Measurements from ENCODE around the gene RYR1.
A peak's percentile ranks its signal among the peaks of the same experiment; 100 is the strongest.
"Not testable (repeated sequence)": the region's sequence is repeated elsewhere in the genome, so short reads cannot be mapped to it uniquely, and the experiment has no call there.

RYR1 gene

DNA sequence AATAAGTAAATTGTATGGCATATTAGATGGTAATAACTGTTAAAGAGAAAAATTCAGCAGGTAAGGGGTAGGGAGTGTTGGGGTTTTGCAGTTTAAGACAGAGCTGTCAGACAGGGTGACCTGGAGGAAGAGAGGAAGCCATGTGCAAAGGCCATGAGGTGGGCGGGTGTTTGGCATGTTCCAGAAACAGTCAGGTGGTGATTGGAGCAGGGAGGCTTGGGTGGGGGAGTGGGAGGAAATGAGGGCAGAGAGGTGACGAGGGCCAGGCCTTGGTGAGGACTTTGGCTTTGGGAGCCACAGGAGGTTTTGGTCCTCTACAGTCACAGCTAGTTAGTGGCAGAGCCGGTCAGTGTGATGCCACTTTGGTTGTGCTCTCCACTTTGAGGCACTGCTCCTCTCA, 20.1 kb downstream of the RYR1 start:
- Mint-ChIP-seq H3K9me3 (peaks cover 8% of the 10 kb centered on the region), H3K4me3 (no peak overlapping the region), H3K27me3 (no peaks in the 10 kb centered on the region), H3K4me1 (no peaks in the 10 kb centered on the region), H3K27ac (no peak overlapping the region), H3K36me3 (no peaks in the 10 kb centered on the region)
- ATAC-seq = no peak

- ATAC-seq = no peak
- Mint-ChIP-seq H3K27me3 (peaks cover 13% of the 10 kb centered on the region), H3K36me3 (no peaks in the 10 kb centered on the region), H3K4me3 (no peak overlapping the region), H3K4me1 (no peaks in the 10 kb centered on the region), H3K9me3 (no peaks in the 10 kb centered on the region), H3K27ac (no peak overlapping the region)
Observed at GRCh38 chr19:38455031-38455430, 21.5 kb downstream of the RYR1 start.

- no peak for ATAC-seq
- H3K4me1 Mint-ChIP-seq = no peaks in the 10 kb centered on the region
- no peak overlapping the region for H3K4me3 Mint-ChIP-seq
- no peak overlapping the region for H3K27ac Mint-ChIP-seq
- H3K27me3 Mint-ChIP-seq = peaks cover 21% of the 10 kb centered on the region
- no peaks in the 10 kb centered on the region for H3K9me3 Mint-ChIP-seq
- H3K36me3 Mint-ChIP-seq = no peaks in the 10 kb centered on the region
Observed at GRCh38 chr19:38457202-38457601, 23.7 kb downstream of the RYR1 start.

- Mint-ChIP-seq H3K36me3 (no peaks in the 10 kb centered on the region), H3K9me3 (no peaks in the 10 kb centered on the region), H3K4me1 (no peaks in the 10 kb centered on the region), H3K4me3 (no peak overlapping the region), H3K27me3 (peaks cover 28% of the 10 kb centered on the region), H3K27ac (no peak overlapping the region)
- ATAC-seq = peak; percentile 21
Observed at GRCh38 chr19:38457690-38458405, 24.4 kb downstream of the RYR1 start.

DNA sequence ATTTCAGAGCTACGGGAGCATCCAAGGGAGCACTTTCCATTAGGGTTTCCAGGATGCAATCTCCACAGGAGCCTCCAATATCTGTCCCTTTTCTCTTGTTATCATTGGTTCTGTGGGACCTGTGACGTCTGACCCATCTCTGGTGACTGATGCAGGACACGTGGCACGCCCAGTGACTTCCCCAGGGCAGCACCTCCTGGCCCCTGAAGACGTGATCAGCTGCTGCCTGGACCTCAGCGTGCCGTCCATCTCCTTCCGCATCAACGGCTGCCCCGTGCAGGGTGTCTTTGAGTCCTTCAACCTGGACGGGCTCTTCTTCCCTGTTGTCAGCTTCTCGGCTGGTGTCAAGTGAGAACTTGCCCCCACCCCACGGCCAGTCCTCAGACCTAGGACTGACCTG, 25.5 kb downstream of the RYR1 start:
- Mint-ChIP-seq H3K27me3 (peaks cover 36% of the 10 kb centered on the region), H3K4me1 (no peaks in the 10 kb centered on the region), H3K36me3 (no peaks in the 10 kb centered on the region), H3K27ac (no peak overlapping the region), H3K9me3 (no peaks in the 10 kb centered on the region), H3K4me3 (no peak overlapping the region)
- ATAC-seq = no peak

DNA sequence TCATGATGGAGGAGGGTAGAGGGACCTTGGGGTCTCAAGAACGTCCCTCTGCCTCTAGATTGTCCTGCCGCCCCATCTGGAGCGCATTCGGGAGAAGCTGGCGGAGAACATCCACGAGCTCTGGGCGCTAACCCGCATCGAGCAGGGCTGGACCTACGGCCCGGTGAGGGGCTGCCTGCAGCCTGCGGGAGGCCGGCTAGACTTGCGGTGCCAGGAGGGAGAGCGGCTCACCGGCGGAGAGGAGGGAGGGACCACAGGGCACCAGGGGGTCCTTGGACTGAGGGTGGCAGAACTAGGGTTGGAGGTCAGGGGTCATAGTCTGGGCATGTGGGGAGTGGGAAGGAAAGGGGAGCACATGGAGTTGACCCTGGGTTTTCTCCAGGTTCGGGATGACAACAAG, 29.9 kb downstream of the RYR1 start:
- H3K27ac Mint-ChIP-seq = no peak overlapping the region
- no peak for ATAC-seq
- no peak overlapping the region for H3K4me3 Mint-ChIP-seq
- no peaks in the 10 kb centered on the region for H3K36me3 Mint-ChIP-seq
- H3K27me3 Mint-ChIP-seq = peaks cover 48% of the 10 kb centered on the region
- H3K9me3 Mint-ChIP-seq = no peaks in the 10 kb centered on the region
- H3K4me1 Mint-ChIP-seq = no peaks in the 10 kb centered on the region

GRCh38 chr19:38464421-38465082, 31.1 kb downstream of the RYR1 start:
- no peak overlapping the region for H3K27ac Mint-ChIP-seq
- no peaks in the 10 kb centered on the region for H3K9me3 Mint-ChIP-seq
- no peaks in the 10 kb centered on the region for H3K4me1 Mint-ChIP-seq
- peaks cover 40% of the 10 kb centered on the region for H3K27me3 Mint-ChIP-seq
- no peak for ATAC-seq
- no peak overlapping the region for H3K4me3 Mint-ChIP-seq
- no peaks in the 10 kb centered on the region for H3K36me3 Mint-ChIP-seq

DNA sequence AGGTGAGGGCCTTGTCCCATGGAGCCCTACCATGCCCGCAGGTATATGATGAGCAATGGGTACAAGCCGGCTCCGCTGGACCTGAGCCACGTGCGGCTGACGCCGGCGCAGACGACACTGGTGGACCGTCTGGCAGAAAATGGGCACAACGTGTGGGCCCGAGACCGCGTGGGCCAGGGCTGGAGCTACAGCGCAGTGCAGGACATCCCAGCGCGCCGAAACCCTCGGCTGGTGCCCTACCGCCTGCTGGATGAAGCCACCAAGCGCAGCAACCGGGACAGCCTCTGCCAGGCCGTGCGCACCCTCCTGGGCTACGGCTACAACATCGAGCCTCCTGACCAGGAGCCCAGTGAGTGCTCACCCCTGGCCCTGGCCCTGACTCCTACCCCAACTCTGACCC, 32.6 kb downstream of the RYR1 start:
- H3K9me3 Mint-ChIP-seq = no peaks in the 10 kb centered on the region

DNA sequence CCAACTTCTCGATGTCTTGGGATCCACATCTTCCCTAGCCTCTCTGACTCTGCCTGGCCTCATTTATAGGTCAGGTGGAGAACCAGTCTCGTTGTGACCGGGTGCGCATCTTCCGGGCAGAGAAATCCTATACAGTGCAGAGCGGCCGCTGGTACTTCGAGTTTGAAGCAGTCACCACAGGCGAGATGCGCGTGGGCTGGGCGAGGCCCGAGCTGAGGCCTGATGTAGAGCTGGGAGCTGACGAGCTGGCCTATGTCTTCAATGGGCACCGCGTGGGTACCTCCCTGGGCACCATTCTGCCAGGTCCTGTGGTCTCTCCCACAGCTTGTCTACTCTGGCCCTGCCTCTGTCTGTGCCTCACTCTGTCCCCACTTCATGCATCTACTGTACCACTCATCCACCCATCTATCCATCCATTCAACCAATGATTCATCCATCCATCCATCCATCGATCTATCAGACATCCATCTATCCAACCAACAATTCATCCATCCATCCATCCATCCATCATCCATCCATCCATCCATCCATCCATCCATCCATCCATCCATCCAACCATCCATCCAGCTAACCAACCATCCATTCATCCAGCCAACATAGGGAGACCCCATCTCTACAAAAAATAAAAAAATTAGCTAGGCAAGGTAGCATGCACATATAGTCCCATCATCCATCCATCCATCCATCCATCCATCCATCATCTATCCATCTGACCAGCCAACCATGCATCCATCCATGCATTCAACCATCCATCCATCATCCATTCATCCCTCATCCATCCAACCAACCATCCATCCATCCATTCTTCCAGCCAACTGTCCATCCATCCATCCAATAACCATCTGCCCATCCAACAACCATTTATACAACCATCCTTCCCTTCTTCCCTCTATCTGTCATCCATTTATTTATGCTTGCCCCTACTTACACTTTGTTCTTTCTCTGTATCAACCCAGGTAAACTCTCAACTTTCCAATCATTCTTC, 34.3 kb downstream of the RYR1 start:
- no peaks in the 10 kb centered on the region for H3K36me3 Mint-ChIP-seq
- H3K27me3 Mint-ChIP-seq = peaks cover 34% of the 10 kb centered on the region
- no peak overlapping the region for H3K27ac Mint-ChIP-seq
- H3K4me3 Mint-ChIP-seq = no peak overlapping the region
- ATAC-seq = no peak
- no peaks in the 10 kb centered on the region for H3K9me3 Mint-ChIP-seq
- no peaks in the 10 kb centered on the region for H3K4me1 Mint-ChIP-seq

More for the DNA sequence above, 32.6 kb downstream of the RYR1 start:
- Mint-ChIP-seq H3K36me3 (no peaks in the 10 kb centered on the region), H3K4me3 (no peak overlapping the region), H3K27ac (no peak overlapping the region), H3K27me3 (peaks cover 36% of the 10 kb centered on the region), H3K4me1 (no peaks in the 10 kb centered on the region)
- ATAC-seq = no peak

- no peaks in the 10 kb centered on the region for H3K9me3 Mint-ChIP-seq
- H3K27me3 Mint-ChIP-seq = peaks cover 24% of the 10 kb centered on the region
- no peak for ATAC-seq
Observed at GRCh38 chr19:38469151-38469550, 35.7 kb downstream of the RYR1 start.

DNA sequence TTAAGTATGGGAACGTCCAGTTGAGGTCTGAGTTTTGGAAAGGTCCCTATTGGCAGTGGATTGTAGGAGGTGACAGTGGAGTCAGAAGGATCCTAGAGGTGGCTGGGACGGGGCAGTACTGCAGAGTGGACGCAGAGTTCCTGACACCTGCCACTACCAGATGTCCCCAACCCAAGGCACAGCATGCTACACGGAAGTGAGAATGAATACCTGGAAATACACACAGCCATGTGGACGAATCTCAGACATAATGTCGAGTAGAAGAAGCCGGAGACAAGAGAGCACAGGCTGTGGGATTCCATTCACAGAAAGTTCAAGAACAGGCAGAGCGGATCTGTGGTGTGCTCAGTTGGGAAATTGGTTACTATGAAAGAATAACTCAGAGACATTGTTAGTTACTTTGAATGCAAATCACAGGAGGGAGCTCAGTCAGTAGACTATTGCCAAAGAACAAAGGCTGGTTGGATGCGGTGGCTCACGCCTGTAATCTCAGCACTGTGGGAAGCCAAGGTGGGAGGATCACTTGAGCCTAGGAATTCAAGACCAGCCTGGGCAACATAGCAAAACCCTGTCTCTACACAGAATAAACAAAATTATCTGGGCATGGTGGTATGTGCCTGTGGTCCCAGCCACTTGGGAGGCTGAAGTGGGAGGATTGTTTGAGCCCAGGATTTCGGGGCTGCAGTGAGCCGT, 37.4 kb downstream of the RYR1 start:
- Mint-ChIP-seq H3K27me3 (peaks cover 23% of the 10 kb centered on the region), H3K4me3 (no peak overlapping the region), H3K9me3 (no peaks in the 10 kb centered on the region), H3K4me1 (no peaks in the 10 kb centered on the region), H3K36me3 (no peaks in the 10 kb centered on the region), H3K27ac (no peak overlapping the region)
- no peak for ATAC-seq

More at GRCh38 chr19:38469151-38469550, 35.7 kb downstream of the RYR1 start:
- no peaks in the 10 kb centered on the region for H3K4me1 Mint-ChIP-seq
- H3K4me3 Mint-ChIP-seq = no peak overlapping the region
- no peaks in the 10 kb centered on the region for H3K36me3 Mint-ChIP-seq
- no peak overlapping the region for H3K27ac Mint-ChIP-seq

DNA sequence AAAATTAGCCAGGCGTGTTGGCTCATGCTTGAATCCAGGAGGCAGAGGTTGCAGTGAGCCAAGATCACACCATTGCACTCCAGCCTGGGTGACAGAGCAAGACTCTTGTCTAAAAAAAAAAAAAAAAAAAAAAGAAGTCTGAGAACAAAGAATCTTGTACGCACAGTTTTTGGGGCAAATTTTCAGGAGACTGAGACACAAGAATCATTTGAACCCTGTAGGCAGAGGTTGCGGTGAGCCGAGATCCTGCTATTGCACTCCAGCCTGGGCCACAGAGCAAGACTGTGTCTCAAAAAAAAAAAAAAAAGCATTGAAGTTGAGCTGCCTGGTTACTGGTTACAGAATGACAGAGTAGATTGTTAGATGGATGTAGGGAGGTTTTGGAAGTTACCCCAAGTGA, 39.2 kb downstream of the RYR1 start:
- not testable (repeated sequence) for ATAC-seq, H3K27ac Mint-ChIP-seq

GRCh38 chr19:38473201-38473600, 39.7 kb downstream of the RYR1 start:
- ATAC-seq = peak; percentile 35
- Mint-ChIP-seq H3K27me3 (peaks cover 33% of the 10 kb centered on the region), H3K27ac (no peak overlapping the region), H3K4me1 (no peaks in the 10 kb centered on the region), H3K9me3 (no peaks in the 10 kb centered on the region), H3K36me3 (no peaks in the 10 kb centered on the region), H3K4me3 (no peak overlapping the region)

More for the DNA sequence above, 39.2 kb downstream of the RYR1 start:
- not testable (repeated sequence) for H3K36me3 Mint-ChIP-seq, H3K9me3 Mint-ChIP-seq, H3K4me1 Mint-ChIP-seq, H3K4me3 Mint-ChIP-seq
- H3K27me3 Mint-ChIP-seq = peaks cover 29% of the 10 kb centered on the region

GRCh38 chr19:38475176-38475575, 41.7 kb downstream of the RYR1 start:
- H3K9me3 Mint-ChIP-seq = no peaks in the 10 kb centered on the region
- peaks cover 36% of the 10 kb centered on the region for H3K27me3 Mint-ChIP-seq
- H3K4me1 Mint-ChIP-seq = no peaks in the 10 kb centered on the region
- no peak for ATAC-seq
- no peak overlapping the region for H3K27ac Mint-ChIP-seq
- H3K36me3 Mint-ChIP-seq = no peaks in the 10 kb centered on the region
- H3K4me3 Mint-ChIP-seq = no peak overlapping the region
